Stimulated activated CD4-positive, alpha-beta T cell treated with anti-CD3 and anti-CD28 coated beads, Interleukin-2, amount 100 ng/mL, for 24 hours (primary cell): ENCODE measurements around the gene RTN4R.

Source experiments
- DNase-seq, 2 donors: peaks; one replicate each; pipeline ENCODE4 v3.0.0-alpha.2; 2020

RTN4R gene

GRCh38 chr22:20228055-20228938, 39.8 kb downstream of the RTN4R start:
- no peak for DNase-seq

- DNase-seq, result no peak
Measured at GRCh38 chr22:20227363-20227762, 40.8 kb downstream of the RTN4R start.

- DNase-seq, result no peak
Measured at GRCh38 chr22:20226760-20227350, 41.3 kb downstream of the RTN4R start.

- no peak for DNase-seq
Measured at GRCh38 chr22:20226077-20226716, 41.9 kb downstream of the RTN4R start.

- no peak for DNase-seq
Measured at GRCh38 chr22:20225693-20225966, 42.5 kb downstream of the RTN4R start.

- DNase-seq, result no peak
Measured at GRCh38 chr22:20224917-20225692, 43.0 kb downstream of the RTN4R start.

- no peak for DNase-seq
Measured at GRCh38 chr22:20224256-20224626, 43.9 kb downstream of the RTN4R start.

GRCh38 chr22:20223421-20224255, 44.5 kb downstream of the RTN4R start:
- no peak for DNase-seq

GRCh38 chr22:20222764-20223420, 45.2 kb downstream of the RTN4R start:
- DNase-seq, result no peak

- DNase-seq, result no peak
Measured at GRCh38 chr22:20221421-20222340, 46.4 kb downstream of the RTN4R start.

- no peak for DNase-seq
Measured at GRCh38 chr22:20220629-20221026, 47.5 kb downstream of the RTN4R start.

- no peak for DNase-seq
Measured at GRCh38 chr22:20219667-20220628, 48.2 kb downstream of the RTN4R start.

- DNase-seq, result no peak
Measured at GRCh38 chr22:20218987-20219386, 49.1 kb downstream of the RTN4R start.

GRCh38 chr22:20218326-20218872, 49.7 kb downstream of the RTN4R start:
- no peak for DNase-seq

GRCh38 chr22:20217563-20217962, 50.6 kb downstream of the RTN4R start:
- no peak for DNase-seq

GRCh38 chr22:20216863-20217499, 51.1 kb downstream of the RTN4R start:
- no peak for DNase-seq

GRCh38 chr22:20215742-20216141, 52.4 kb downstream of the RTN4R start:
- no peak for DNase-seq

GRCh38 chr22:20214853-20215252, 53.3 kb downstream of the RTN4R start:
- DNase-seq, result no peak
